Measurements from ENCODE around the gene PHETA1.
A peak's percentile ranks its signal among the peaks of the same experiment; 100 is the strongest.

DNA sequence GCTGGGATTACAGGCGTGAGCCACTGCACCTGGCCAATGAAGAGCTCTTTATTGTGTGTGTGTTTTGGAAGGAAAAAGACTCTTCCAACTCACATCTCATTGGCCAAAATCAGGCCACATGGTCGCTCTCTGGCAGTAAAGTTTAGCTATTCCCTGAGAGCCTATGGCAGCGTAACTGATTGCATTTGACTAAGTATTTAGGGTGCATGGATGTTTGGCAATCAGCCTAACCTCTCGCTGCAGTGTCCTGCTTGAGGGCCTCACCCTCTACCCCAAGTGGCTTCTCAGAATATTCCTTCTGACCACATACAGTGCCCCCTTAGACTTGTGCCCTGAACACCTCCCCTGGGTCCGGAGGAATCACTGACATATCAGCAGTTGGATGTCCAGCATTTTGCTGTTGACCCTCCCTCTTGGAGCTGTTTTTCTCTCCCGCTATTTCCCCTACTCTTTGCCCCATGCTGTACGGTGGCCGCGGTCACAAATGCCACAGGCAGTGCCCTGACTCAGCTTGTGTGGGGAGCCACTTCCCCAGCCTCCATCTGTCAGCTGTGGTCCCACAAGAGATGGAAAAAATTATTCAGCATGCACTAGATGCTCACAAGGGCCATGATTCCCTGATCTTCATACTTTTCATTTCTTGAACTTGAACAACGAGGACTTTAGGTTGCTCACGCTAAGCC is 9.5 kb downstream of the PHETA1 start:
- TF ChIP-seq POLR2A (IDR thresholded peaks at IDR 0.05; ENCODE audit: low read length) (peak; percentile 18), GATA1 (IDR thresholded peaks at IDR 0.05; ENCODE audit: low read depth, low read length) (no peak)
